Upper lobe of left lung (tissue), 6 donors: ENCODE data around the gene CDH2. TPM values are rescaled to one million over a fixed set of nuclear protein-coding genes. Genes with fewer than 3 reads are reported as not detected.

Experiments
- ATAC-seq, 2 donors: fragments of 200-7000 bp; cut with Tn5 transposase; one replicate each; pipeline ENCODE4 v1.9.1; 2022; ENCODE audit warnings: mild to moderate bottlenecking in 2 of 2, moderate library complexity in 2 of 2; ENCODE audit not compliant: low FRiP score in 2 of 2
- DNase-seq, 2 donors: peaks; one replicate each; pipeline ENCODE4 v3.0.0-alpha.2; 2019 to 2020
- H3K27ac ChIP-seq, 4 donors: fragments of 200-600 bp; sonication (generic); one replicate each; pipeline ENCODE4 v1.5.1; 2016 to 2019
- H3K27me3 ChIP-seq, 4 donors: fragments of 200-600 bp; sonication (generic); one replicate each; pipeline ENCODE4 v1.5.1; 2017 to 2019
- H3K36me3 ChIP-seq, 4 donors: fragments of 200-600 bp; sonication (generic); one replicate each; pipeline ENCODE4 v1.5.1; 2016 to 2019
- H3K4me1 ChIP-seq, 4 donors: fragments of 200-600 bp; sonication (generic); one replicate each; pipeline ENCODE4 v1.5.1; 2018 to 2019
- H3K4me3 ChIP-seq, 4 donors: fragments of 200-600 bp; sonication (generic); one replicate each; pipeline ENCODE4 v1.5.1; 2017 to 2019; ENCODE audit warnings: mild to moderate bottlenecking in 2 of 4, moderate library complexity in 1 of 4
- H3K9me3 ChIP-seq, 4 donors: fragments of 200-600 bp; sonication (generic); one replicate each; pipeline ENCODE4 v1.5.1; 2018 to 2019
- CTCF ChIP-seq, 6 experiments: fragments of 450-650 bp in 4 of 6; fragments of 200-600 bp in 2 of 6; sonication (generic) in 2 of 6; IDR thresholded peaks; one replicate each; pipeline ENCODE4 v1.5.1; 2016 to 2019; ENCODE audit warnings: antibody characterized with exemption in 6 of 6
- EP300 ChIP-seq, 4 donors: sonication (generic); formaldehyde crosslinking; IDR thresholded peaks; one replicate each; pipeline ENCODE4 v1.5.1; 2017; ENCODE audit warnings: antibody characterized with exemption in 4 of 4, control low read depth in 2 of 4
- POLR2A ChIP-seq, 4 donors: fragments of 450-650 bp; IDR thresholded peaks; one replicate each; pipeline ENCODE4 v1.5.1; 2016 to 2017; ENCODE audit warnings: antibody characterized with exemption in 4 of 4, mild to moderate bottlenecking in 2 of 4
- POLR2AphosphoS5 ChIP-seq, 2 donors: sonication (generic); formaldehyde crosslinking; IDR thresholded peaks; one replicate each; pipeline ENCODE4 v1.5.1; 2017; ENCODE audit warnings: antibody characterized with exemption in 2 of 2
- WGBS, 2 donors: methylation state at CpG; one replicate each; pipeline ENCODE4 v1.1.5; 2017 to 2018; 5-methylcytosine and 5-hydroxymethylcytosine counted together
- total RNA-seq, 6 donors: library from RNA; depleted of rRNA in 4 of 6; stranded (reverse); fragments of >200 nt in 4 of 6; gene quantifications; one replicate each; pipeline versions ENCODE4 v1.1.0 to v1.2.1, GENCODE V29; 2016 to 2021
- donor health status: DM: no; HTN: no; CAD: no; lungs with moderate emphysema.
- donor health status: DM: no; HTN: yes; CAD: no; lungs with severe emphysema.

Gene CDH2
- total RNA-seq, 6 donors from 2014 or later, result 0.20 to 2.3 (median 0.75) TPM; not detected in 2

GRCh38 chr18:28034567-28034966 lies 142.4 kb downstream of the CDH2 start:
- Histone ChIP-seq H3K9me3 (no peaks in the 10 kb centered on the region), H3K4me3 (no peak overlapping the region), H3K27ac (no peak overlapping the region), H3K4me1 (no peaks in the 10 kb centered on the region), H3K27me3 (no peaks in the 10 kb centered on the region), H3K36me3 (no peaks in the 10 kb centered on the region)
- ATAC-seq (no peak), DNase-seq (no peak)
- TF ChIP-seq POLR2A (IDR thresholded peaks at IDR 0.05) (no peak), CTCF (IDR thresholded peaks at IDR 0.05) (no peak), POLR2AphosphoS5 (IDR thresholded peaks at IDR 0.05) (no peak), EP300 (IDR thresholded peaks at IDR 0.05) (no peak)
- WGBS, 2 donors, result 82 to 86% methylated on average over 5 of the region's 5 CpGs

GRCh38 chr18:28032177-28032576 lies 144.8 kb downstream of the CDH2 start:
- TF ChIP-seq EP300 (IDR thresholded peaks at IDR 0.05), result no peak
- TF ChIP-seq POLR2A (IDR thresholded peaks at IDR 0.05), result no peak
- no peak for TF ChIP-seq CTCF (IDR thresholded peaks at IDR 0.05)
- TF ChIP-seq POLR2AphosphoS5 (IDR thresholded peaks at IDR 0.05), result no peak
- 67 to 76% methylated on average over 2 of the region's 2 CpGs for WGBS, 2 donors
- H3K36me3 ChIP-seq, result no peaks in the 10 kb centered on the region
- DNase-seq (no peak), ATAC-seq (no peak)
- no peaks in the 10 kb centered on the region for H3K9me3 ChIP-seq
- no peak overlapping the region for H3K4me3 ChIP-seq
- no peaks in the 10 kb centered on the region for H3K27me3 ChIP-seq
- no peaks in the 10 kb centered on the region for H3K4me1 ChIP-seq
- no peak overlapping the region for H3K27ac ChIP-seq

GRCh38 chr18:28030458-28030857 lies 146.5 kb downstream of the CDH2 start:
- Histone ChIP-seq H3K36me3 (no peaks in the 10 kb centered on the region), H3K4me1 (no peaks in the 10 kb centered on the region), H3K27me3 (no peaks in the 10 kb centered on the region), H3K9me3 (no peaks in the 10 kb centered on the region), H3K27ac (no peak overlapping the region), H3K4me3 (no peak overlapping the region)
- no peak for DNase-seq
- no peak for ATAC-seq
- 82 to 87% methylated on average over 1 of the region's 1 CpG for WGBS, 2 donors
- no peak for TF ChIP-seq POLR2A (IDR thresholded peaks at IDR 0.05)
- TF ChIP-seq CTCF (IDR thresholded peaks at IDR 0.05), result no peak
- TF ChIP-seq POLR2AphosphoS5 (IDR thresholded peaks at IDR 0.05), result no peak
- no peak for TF ChIP-seq EP300 (IDR thresholded peaks at IDR 0.05)

GRCh38 chr18:28027755-28028154 lies 149.2 kb downstream of the CDH2 start:
- no peak for TF ChIP-seq EP300 (IDR thresholded peaks at IDR 0.05)
- no peak for TF ChIP-seq POLR2AphosphoS5 (IDR thresholded peaks at IDR 0.05)
- TF ChIP-seq CTCF (IDR thresholded peaks at IDR 0.05), result no peak
- TF ChIP-seq POLR2A (IDR thresholded peaks at IDR 0.05), result no peak
- ATAC-seq (no peak), DNase-seq (no peak)
- Histone ChIP-seq H3K36me3 (no peaks in the 10 kb centered on the region), H3K4me3 (no peak overlapping the region), H3K27me3 (no peaks in the 10 kb centered on the region), H3K9me3 (no peaks in the 10 kb centered on the region), H3K27ac (no peak overlapping the region), H3K4me1 (no peaks in the 10 kb centered on the region)
- 69 to 79% methylated on average over 2 of the region's 2 CpGs for WGBS, 2 donors

GRCh38 chr18:28019425-28020108 lies 157.4 kb downstream of the CDH2 start:
- DNase-seq (no peak), ATAC-seq (no peak)
- no peak overlapping the region for H3K27ac ChIP-seq
- no peaks in the 10 kb centered on the region for H3K36me3 ChIP-seq
- no peaks in the 10 kb centered on the region for H3K4me1 ChIP-seq
- no peaks in the 10 kb centered on the region for H3K9me3 ChIP-seq
- 44 to 62% methylated on average over 3 of the region's 3 CpGs for WGBS, 2 donors
- no peak overlapping the region for H3K4me3 ChIP-seq
- no peaks in the 10 kb centered on the region for H3K27me3 ChIP-seq
- TF ChIP-seq EP300 (IDR thresholded peaks at IDR 0.05), result no peak
- TF ChIP-seq CTCF (IDR thresholded peaks at IDR 0.05), result no peak
- no peak for TF ChIP-seq POLR2AphosphoS5 (IDR thresholded peaks at IDR 0.05)
- TF ChIP-seq POLR2A (IDR thresholded peaks at IDR 0.05), result no peak
